ENCODE data around the gene CHD2. TPM values are rescaled to one million over a fixed set of nuclear protein-coding genes. Genes with fewer than 3 reads are reported as not detected.

CHD2 gene
- total RNA-seq, 1 experiment from 2014 or later = 101 TPM

DNA sequence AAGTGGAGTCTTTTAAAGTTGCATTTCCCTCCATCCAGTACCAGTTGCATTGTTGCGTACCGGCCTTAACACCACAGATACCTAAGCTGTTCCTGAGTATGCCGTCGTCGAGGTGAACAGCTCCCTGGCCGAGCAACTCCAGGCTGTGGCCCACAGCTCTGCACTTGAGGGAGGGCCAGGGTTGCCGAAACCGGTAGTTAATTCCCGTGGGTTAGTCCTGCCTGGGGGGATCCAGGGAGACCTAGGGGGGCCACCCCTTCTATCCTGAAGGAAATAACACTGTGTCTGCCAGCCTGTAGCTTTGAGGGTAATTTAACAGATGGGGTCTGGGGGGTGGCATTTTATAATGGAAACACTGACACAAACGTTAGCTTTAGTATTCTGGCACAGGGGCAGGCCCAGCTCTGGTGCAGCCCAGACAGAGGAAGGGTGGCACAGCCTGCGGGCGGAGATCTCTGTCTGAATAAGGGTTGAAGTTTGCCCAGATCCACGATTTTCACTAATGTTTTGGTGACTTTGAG is 128.0 kb downstream of the CHD2 start (continued):
- TF ChIP-seq CREB1 (CRISPR knock-in tag; IDR thresholded peaks at IDR 0.05) = no peak

DNA sequence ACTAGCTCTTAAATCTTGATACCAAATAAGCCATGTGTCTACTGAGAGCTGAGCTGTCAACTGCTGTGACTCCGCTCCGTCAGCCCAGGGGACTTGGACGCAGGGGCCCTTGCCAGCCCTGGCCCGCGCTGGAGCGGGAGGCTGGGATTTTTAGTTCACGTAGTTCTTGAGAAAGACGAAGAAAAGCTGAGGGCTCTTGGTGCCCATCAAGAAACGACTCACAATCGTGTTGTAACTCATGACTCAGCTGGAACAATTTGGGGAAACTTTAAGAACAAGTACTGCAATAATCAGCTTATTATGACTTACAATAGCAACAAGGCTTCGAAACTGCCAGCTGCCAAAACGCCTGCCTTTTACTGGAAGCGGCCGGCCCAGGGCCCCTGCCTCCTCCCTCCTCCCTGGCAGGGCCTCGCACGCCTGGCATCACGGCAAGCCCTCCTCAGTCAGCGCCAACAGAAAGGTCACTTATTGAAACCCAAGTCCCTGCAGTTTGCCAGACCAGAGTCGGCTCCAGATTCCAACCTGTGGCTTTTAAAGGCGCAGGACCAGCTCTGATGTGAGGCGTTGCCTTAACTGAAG is 128.6 kb downstream of the CHD2 start:
- DNase-seq (ENCODE audit: low spot score) (no peak), ATAC-seq (no peak)
- POLR2A ChIA-PET = interaction anchor here (0.7 kb wide), 1 partner anchor 16 kb away, joined by 3 read pairs; no protein-coding TSS in a partner anchor
- Mint-ChIP-seq H3K4me1 (peaks cover 28% of the 10 kb centered on the region), H3K36me3 (peaks cover 29% of the 10 kb centered on the region), H3K4me3 (no peak overlapping the region), H3K27ac (no peak overlapping the region; the same call in 1 of the 2 replicates), H3K27me3 (ENCODE audit: low read depth) (no peaks in the 10 kb centered on the region), H3K9me3 (no peaks in the 10 kb centered on the region)
- TF ChIP-seq FOXK1 (CRISPR knock-in tag; IDR thresholded peaks at IDR 0.05) (no peak), ZNF121 (CRISPR knock-in tag; IDR thresholded peaks at IDR 0.05) (no peak), FOXJ3 (CRISPR knock-in tag; IDR thresholded peaks at IDR 0.05; ENCODE audit: borderline replicate concordance) (no peak), MXD4 (CRISPR knock-in tag; IDR thresholded peaks at IDR 0.05; ENCODE audit: borderline replicate concordance) (no peak), ZNF396 (CRISPR knock-in tag; IDR thresholded peaks at IDR 0.05; ENCODE audit: borderline replicate concordance) (no peak), ZNF317 (CRISPR knock-in tag; IDR thresholded peaks at IDR 0.05; ENCODE audit: borderline replicate concordance, low read depth) (no peak), NR2C2 (CRISPR knock-in tag; IDR thresholded peaks at IDR 0.05) (no peak)
- TF ChIP-seq, protein P1, sequence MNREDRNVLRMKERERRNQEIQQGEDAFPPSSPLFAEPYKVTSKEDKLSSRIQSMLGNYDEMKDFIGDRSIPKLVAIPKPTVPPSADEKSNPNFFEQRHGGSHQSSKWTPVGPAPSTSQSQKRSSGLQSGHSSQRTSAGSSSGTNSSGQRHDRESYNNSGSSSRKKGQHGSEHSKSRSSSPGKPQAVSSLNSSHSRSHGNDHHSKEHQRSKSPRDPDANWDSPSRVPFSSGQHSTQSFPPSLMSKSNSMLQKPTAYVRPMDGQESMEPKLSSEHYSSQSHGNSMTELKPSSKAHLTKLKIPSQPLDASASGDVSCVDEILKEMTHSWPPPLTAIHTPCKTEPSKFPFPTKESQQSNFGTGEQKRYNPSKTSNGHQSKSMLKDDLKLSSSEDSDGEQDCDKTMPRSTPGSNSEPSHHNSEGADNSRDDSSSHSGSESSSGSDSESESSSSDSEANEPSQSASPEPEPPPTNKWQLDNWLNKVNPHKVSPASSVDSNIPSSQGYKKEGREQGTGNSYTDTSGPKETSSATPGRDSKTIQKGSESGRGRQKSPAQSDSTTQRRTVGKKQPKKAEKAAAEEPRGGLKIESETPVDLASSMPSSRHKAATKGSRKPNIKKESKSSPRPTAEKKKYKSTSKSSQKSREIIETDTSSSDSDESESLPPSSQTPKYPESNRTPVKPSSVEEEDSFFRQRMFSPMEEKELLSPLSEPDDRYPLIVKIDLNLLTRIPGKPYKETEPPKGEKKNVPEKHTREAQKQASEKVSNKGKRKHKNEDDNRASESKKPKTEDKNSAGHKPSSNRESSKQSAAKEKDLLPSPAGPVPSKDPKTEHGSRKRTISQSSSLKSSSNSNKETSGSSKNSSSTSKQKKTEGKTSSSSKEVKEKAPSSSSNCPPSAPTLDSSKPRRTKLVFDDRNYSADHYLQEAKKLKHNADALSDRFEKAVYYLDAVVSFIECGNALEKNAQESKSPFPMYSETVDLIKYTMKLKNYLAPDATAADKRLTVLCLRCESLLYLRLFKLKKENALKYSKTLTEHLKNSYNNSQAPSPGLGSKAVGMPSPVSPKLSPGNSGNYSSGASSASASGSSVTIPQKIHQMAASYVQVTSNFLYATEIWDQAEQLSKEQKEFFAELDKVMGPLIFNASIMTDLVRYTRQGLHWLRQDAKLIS (CRISPR knock-in tag; IDR thresholded peaks at IDR 0.05; ENCODE audit: borderline replicate concordance) = no peak
- CTCF ChIA-PET = interaction anchor here (0.6 to 6.3 kb wide), 14 partner anchors 8 to 1095 kb away, joined by 3 to 89 read pairs (median 8); partner anchors contain the start of gene CHD2

DNA sequence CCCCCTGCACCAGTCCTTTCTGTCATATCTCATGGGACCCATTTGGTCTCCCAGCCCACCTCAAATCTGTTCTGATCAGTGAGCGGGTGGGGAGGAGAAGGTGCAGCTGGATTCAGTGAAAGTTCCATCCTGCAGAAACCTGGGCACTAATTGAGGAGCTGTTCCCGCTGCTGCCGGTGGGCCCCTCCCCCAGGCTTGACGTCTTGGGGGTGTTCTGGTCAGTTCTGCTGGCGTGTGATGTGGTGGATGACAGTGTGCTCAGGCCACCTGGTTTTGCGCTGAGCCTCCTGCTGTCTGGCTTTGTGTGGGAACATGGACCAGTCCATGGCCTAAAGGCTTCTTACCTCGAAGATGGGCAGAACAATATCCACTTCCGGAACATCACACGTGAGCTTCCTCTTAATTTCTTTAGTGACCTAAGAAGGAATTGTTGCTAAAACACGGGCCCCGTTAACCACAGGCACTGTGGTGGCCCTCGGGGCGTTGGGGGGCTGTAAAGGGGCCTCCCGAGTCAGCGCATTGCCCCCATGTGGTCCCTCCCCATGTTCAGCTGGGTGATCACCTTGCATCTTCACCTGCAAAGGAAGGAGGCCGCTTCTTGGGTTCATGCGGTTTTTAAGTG is 129.2 kb downstream of the CHD2 start:
- H3K36me3 Mint-ChIP-seq = peaks cover 23% of the 10 kb centered on the region
- TF ChIP-seq, protein P2, sequence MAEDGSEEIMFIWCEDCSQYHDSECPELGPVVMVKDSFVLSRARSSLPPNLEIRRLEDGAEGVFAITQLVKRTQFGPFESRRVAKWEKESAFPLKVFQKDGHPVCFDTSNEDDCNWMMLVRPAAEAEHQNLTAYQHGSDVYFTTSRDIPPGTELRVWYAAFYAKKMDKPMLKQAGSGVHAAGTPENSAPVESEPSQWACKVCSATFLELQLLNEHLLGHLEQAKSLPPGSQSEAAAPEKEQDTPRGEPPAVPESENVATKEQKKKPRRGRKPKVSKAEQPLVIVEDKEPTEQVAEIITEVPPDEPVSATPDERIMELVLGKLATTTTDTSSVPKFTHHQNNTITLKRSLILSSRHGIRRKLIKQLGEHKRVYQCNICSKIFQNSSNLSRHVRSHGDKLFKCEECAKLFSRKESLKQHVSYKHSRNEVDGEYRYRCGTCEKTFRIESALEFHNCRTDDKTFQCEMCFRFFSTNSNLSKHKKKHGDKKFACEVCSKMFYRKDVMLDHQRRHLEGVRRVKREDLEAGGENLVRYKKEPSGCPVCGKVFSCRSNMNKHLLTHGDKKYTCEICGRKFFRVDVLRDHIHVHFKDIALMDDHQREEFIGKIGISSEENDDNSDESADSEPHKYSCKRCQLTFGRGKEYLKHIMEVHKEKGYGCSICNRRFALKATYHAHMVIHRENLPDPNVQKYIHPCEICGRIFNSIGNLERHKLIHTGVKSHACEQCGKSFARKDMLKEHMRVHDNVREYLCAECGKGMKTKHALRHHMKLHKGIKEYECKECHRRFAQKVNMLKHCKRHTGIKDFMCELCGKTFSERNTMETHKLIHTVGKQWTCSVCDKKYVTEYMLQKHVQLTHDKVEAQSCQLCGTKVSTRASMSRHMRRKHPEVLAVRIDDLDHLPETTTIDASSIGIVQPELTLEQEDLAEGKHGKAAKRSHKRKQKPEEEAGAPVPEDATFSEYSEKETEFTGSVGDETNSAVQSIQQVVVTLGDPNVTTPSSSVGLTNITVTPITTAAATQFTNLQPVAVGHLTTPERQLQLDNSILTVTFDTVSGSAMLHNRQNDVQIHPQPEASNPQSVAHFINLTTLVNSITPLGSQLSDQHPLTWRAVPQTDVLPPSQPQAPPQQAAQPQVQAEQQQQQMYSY (CRISPR knock-in tag; IDR thresholded peaks at IDR 0.05) = no peak
- TF ChIP-seq, protein P3, sequence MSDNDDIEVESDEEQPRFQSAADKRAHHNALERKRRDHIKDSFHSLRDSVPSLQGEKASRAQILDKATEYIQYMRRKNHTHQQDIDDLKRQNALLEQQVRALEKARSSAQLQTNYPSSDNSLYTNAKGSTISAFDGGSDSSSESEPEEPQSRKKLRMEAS (CRISPR knock-in tag; IDR thresholded peaks at IDR 0.05) = no peak
- TF ChIP-seq JAZF1 (CRISPR knock-in tag; IDR thresholded peaks at IDR 0.05) (no peak), FOXJ3 (CRISPR knock-in tag; IDR thresholded peaks at IDR 0.05; ENCODE audit: borderline replicate concordance) (no peak), EMX1 (CRISPR knock-in tag; IDR thresholded peaks at IDR 0.05) (no peak), ZNF317 (CRISPR knock-in tag; IDR thresholded peaks at IDR 0.05; ENCODE audit: borderline replicate concordance, low read depth) (no peak), PRRX2 (CRISPR knock-in tag; IDR thresholded peaks at IDR 0.05) (no peak), NR3C1 (CRISPR knock-in tag; conservative IDR thresholded peaks at IDR 0.05; ENCODE audit: low read depth) (no peak)
- no peaks in the 10 kb centered on the region for H3K27me3 Mint-ChIP-seq (ENCODE audit: low read depth)
- ChIA-PET POLR2A (no interaction called here), CTCF (interaction anchor here (0.7 to 6.3 kb wide), 21 partner anchors 10 to 1095 kb away, joined by 3 to 89 read pairs (median 7); no protein-coding TSS in a partner anchor)
- peaks cover 28% of the 10 kb centered on the region for H3K4me1 Mint-ChIP-seq
- no peak overlapping the region for H3K4me3 Mint-ChIP-seq
- no peak for DNase-seq (ENCODE audit: low spot score)
- no peak overlapping the region for H3K27ac Mint-ChIP-seq
- H3K9me3 Mint-ChIP-seq = no peaks in the 10 kb centered on the region
- ATAC-seq = no peak

Measured in WTC11 (cell line).